HepG2 (cell line): Measurements from ENCODE around the gene METTL15. TPM values are rescaled to one million over a fixed set of nuclear protein-coding genes. Genes with fewer than 3 reads are reported as not detected.

Experiments used
- EP300 ChIP-seq, 3 experiments: sonication (generic) in 1 of 3; formaldehyde crosslinking in 1 of 3; IDR thresholded peaks; 2 replicates each; pipeline versions ENCODE4 v1.5.1 to v1.6.1; 2011 to 2020; ENCODE audit warnings: low read depth in 2 of 3, low read length in 2 of 3, borderline replicate concordance in 1 of 3, improper control_type of control experiment in 1 of 3, mild to moderate bottlenecking in 1 of 3, missing genetic modification reagents in 1 of 3, moderate library complexity in 1 of 3
- FOXP1 ChIP-seq, 2 experiments: fragments of 450-650 bp in 1 of 2; IDR thresholded peaks; 2 replicates each; pipeline ENCODE4 v1.6.1; 2017 to 2018; ENCODE audit warnings: antibody characterized with exemption in 1 of 2
- KAT7 ChIP-seq: IDR thresholded peaks from 2 replicates; pipeline ENCODE4 v1.6.1; 2018; ENCODE audit warnings: borderline replicate concordance, missing compliant biosample characterization
- REXO4 ChIP-seq: sonication (generic); formaldehyde crosslinking; IDR thresholded peaks from 2 replicates; pipeline ENCODE4 v1.8.0; 2022; ENCODE audit warnings: missing genetic modification reagents, mild to moderate bottlenecking, borderline replicate concordance
- SOX6 ChIP-seq, 2 experiments: fragments of 450-650 bp in 1 of 2; sonication (generic) in 1 of 2; formaldehyde crosslinking in 1 of 2; IDR thresholded peaks; 2 replicates each; pipeline versions ENCODE4 v1.4.0 to v1.6.1; 2017 to 2020; ENCODE audit warnings: antibody characterized with exemption in 1 of 2, mild to moderate bottlenecking in 1 of 2, missing genetic modification reagents in 1 of 2
- ZNF17 ChIP-seq: sonication (generic); formaldehyde crosslinking; IDR thresholded peaks from 2 replicates; pipeline ENCODE4 v1.5.0; 2020; ENCODE audit warnings: mild to moderate bottlenecking, missing genetic modification reagents
- ZNF441 ChIP-seq: sonication (generic); formaldehyde crosslinking; IDR thresholded peaks from 2 replicates; pipeline ENCODE4 v1.7.0; 2021; ENCODE audit warnings: missing genetic modification reagents, borderline replicate concordance
- ZNF878 ChIP-seq: sonication (generic); formaldehyde crosslinking; IDR thresholded peaks from 2 replicates; pipeline ENCODE4 v1.8.1; 2023; ENCODE audit warnings: mild to moderate bottlenecking, missing genetic modification reagents, moderate library complexity
- ZNF879 ChIP-seq: sonication (generic); formaldehyde crosslinking; IDR thresholded peaks from 2 replicates; pipeline ENCODE4 v1.8.1; 2023; ENCODE audit warnings: missing genetic modification reagents
- polyA plus RNA-seq, 8 experiments: library from polyadenylated mRNA; depleted of rRNA in 3 of 8; stranded (reverse) in 7 of 8; unstranded in 1 of 8; fragments of >200 nt; fragmentation: Illumina TruSeq in 4 of 8; extraction: Trizol in 4 of 8; gene quantifications; 2 replicates each; pipeline versions ENCODE4 v1.2.1 to v1.2.3, GENCODE V29; 2011 to 2016; ENCODE audit warnings: low read depth in 4 of 8, missing spikeins in 1 of 8, mixed read lengths in 1 of 8; ENCODE audit not compliant: insufficient read depth in 1 of 8
- total RNA-seq, 5 experiments: library from RNA; depleted of rRNA; stranded (reverse); fragments of >200 nt; fragmentation: Illumina TruSeq; extraction: Trizol; gene quantifications; 2 replicates each; pipeline ENCODE4 v1.2.3, GENCODE V29; 2016; ENCODE audit warnings: low read depth in 1 of 5
- TF ChIP-seq, protein P1 (sequence below): sonication (generic); formaldehyde crosslinking; IDR thresholded peaks from 2 replicates; pipeline ENCODE4 v1.8.1; 2023; ENCODE audit warnings: mild to moderate bottlenecking, missing genetic modification reagents
- TF ChIP-seq, protein P2 (sequence below): sonication (generic); formaldehyde crosslinking; IDR thresholded peaks from 2 replicates; pipeline ENCODE4 v1.4.0; 2020; ENCODE audit warnings: missing genetic modification reagents
- TF ChIP-seq, protein P3 (sequence below): sonication (generic); formaldehyde crosslinking; IDR thresholded peaks from 2 replicates; pipeline ENCODE4 v1.8.0; 2022; ENCODE audit warnings: missing genetic modification reagents, mild to moderate bottlenecking, moderate library complexity, borderline replicate concordance
- TF ChIP-seq, protein P4 (sequence below): IDR thresholded peaks from 2 replicates; pipeline ENCODE4 v1.6.1; 2016; ENCODE audit warnings: missing compliant biosample characterization, missing genetic modification reagents, borderline replicate concordance
- TF ChIP-seq, protein P5 (sequence below): fragments of 450-650 bp; IDR thresholded peaks from 2 replicates; pipeline ENCODE4 v1.6.1; 2017; ENCODE audit warnings: mild to moderate bottlenecking
- TF ChIP-seq, protein P6 (sequence below): IDR thresholded peaks from 2 replicates; pipeline ENCODE4 v1.6.1; 2016; ENCODE audit warnings: low read depth

METTL15 gene
- total and polyA plus RNA-seq, 2 of the 13 experiments (the other 11 are each of a cell fraction or from before 2014, with no cell fraction given) = 6.5 to 14.0 TPM

DNA sequence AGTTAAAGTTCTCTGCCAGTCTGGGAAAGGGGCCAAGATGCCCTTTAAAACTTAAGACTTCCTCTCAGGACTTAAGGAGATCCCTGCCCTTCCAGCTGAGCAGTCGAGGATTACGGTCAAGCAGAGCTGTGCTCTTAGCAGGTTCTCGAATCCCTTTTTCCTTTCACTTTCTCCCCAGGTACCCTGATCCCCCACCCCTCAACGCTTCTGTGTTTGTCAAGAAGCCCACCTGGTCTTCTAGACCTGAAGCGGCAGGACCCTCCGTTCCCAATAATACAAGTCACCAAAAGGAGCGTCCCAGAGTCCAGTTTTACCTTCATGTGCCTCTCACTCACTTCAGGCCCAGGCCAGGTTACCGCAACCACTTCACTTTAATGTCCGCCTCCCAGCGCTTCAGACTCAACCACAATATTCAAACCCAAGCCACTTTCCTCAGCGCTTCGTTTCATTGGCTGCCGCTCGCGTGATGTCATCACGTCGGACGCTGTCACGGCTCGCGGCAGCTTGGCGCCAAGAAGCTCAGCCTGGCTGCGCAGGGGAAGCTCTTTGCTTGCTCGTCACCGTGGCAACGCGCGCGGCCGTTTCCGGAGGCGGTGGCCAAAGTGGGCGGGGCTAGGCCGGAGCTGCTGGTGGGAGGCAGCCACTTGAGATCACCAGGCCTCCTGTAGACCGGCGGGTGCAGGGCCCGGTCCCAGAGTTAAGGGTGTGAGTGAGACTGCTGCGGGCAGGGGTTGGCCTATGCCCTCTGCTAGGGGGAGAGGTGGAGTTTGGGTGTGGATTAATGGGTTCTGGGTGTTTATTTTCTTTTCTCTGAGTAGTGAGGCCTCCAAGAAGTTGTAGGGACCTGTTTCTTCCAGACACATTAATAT is at the start of gene METTL15, which contains the start of gene KIF18A (continued):
- TF ChIP-seq, protein P1, sequence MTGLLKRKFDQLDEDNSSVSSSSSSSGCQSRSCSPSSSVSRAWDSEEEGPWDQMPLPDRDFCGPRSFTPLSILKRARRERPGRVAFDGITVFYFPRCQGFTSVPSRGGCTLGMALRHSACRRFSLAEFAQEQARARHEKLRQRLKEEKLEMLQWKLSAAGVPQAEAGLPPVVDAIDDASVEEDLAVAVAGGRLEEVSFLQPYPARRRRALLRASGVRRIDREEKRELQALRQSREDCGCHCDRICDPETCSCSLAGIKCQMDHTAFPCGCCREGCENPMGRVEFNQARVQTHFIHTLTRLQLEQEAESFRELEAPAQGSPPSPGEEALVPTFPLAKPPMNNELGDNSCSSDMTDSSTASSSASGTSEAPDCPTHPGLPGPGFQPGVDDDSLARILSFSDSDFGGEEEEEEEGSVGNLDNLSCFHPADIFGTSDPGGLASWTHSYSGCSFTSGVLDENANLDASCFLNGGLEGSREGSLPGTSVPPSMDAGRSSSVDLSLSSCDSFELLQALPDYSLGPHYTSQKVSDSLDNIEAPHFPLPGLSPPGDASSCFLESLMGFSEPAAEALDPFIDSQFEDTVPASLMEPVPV (CRISPR knock-in tag) = no peak
- TF ChIP-seq, protein P2, sequence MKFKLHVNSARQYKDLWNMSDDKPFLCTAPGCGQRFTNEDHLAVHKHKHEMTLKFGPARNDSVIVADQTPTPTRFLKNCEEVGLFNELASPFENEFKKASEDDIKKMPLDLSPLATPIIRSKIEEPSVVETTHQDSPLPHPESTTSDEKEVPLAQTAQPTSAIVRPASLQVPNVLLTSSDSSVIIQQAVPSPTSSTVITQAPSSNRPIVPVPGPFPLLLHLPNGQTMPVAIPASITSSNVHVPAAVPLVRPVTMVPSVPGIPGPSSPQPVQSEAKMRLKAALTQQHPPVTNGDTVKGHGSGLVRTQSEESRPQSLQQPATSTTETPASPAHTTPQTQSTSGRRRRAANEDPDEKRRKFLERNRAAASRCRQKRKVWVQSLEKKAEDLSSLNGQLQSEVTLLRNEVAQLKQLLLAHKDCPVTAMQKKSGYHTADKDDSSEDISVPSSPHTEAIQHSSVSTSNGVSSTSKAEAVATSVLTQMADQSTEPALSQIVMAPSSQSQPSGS (CRISPR knock-in tag) = peak; percentile 78
- TF ChIP-seq FOXP1 (IDR thresholded peaks at IDR 0.05) (no peak), FOXP1 (CRISPR knock-in tag; IDR thresholded peaks at IDR 0.05) (no peak), ZNF17 (CRISPR knock-in tag) (no peak), ZNF441 (CRISPR knock-in tag) (no peak), EP300 (IDR thresholded peaks at IDR 0.05; ENCODE audit: low read depth in 2 of 2, low read length in 2 of 2) (peak in 1 of 2 experiments; percentile 21; a peak in 1 of 4 replicates), EP300 (CRISPR knock-in tag; IDR thresholded peaks at IDR 0.05; ENCODE audit: borderline replicate concordance) (no peak), REXO4 (CRISPR knock-in tag) (no peak), ZNF879 (CRISPR knock-in tag) (no peak), SOX6 (IDR thresholded peaks at IDR 0.05) (no peak), SOX6 (CRISPR knock-in tag; IDR thresholded peaks at IDR 0.05) (peak; percentile 44), ZNF878 (CRISPR knock-in tag) (peak; percentile 95), KAT7 (CRISPR knock-in tag) (peak; percentile 48)
- TF ChIP-seq, protein P3, sequence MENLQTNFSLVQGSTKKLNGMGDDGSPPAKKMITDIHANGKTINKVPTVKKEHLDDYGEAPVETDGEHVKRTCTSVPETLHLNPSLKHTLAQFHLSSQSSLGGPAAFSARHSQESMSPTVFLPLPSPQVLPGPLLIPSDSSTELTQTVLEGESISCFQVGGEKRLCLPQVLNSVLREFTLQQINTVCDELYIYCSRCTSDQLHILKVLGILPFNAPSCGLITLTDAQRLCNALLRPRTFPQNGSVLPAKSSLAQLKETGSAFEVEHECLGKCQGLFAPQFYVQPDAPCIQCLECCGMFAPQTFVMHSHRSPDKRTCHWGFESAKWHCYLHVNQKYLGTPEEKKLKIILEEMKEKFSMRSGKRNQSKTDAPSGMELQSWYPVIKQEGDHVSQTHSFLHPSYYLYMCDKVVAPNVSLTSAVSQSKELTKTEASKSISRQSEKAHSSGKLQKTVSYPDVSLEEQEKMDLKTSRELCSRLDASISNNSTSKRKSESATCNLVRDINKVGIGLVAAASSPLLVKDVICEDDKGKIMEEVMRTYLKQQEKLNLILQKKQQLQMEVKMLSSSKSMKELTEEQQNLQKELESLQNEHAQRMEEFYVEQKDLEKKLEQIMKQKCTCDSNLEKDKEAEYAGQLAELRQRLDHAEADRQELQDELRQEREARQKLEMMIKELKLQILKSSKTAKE (CRISPR knock-in tag) = no peak
- TF ChIP-seq, protein P4, sequence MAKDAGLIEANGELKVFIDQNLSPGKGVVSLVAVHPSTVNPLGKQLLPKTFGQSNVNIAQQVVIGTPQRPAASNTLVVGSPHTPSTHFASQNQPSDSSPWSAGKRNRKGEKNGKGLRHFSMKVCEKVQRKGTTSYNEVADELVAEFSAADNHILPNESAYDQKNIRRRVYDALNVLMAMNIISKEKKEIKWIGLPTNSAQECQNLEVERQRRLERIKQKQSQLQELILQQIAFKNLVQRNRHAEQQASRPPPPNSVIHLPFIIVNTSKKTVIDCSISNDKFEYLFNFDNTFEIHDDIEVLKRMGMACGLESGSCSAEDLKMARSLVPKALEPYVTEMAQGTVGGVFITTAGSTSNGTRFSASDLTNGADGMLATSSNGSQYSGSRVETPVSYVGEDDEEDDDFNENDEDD = peak; percentile 99
- TF ChIP-seq, protein P5, sequence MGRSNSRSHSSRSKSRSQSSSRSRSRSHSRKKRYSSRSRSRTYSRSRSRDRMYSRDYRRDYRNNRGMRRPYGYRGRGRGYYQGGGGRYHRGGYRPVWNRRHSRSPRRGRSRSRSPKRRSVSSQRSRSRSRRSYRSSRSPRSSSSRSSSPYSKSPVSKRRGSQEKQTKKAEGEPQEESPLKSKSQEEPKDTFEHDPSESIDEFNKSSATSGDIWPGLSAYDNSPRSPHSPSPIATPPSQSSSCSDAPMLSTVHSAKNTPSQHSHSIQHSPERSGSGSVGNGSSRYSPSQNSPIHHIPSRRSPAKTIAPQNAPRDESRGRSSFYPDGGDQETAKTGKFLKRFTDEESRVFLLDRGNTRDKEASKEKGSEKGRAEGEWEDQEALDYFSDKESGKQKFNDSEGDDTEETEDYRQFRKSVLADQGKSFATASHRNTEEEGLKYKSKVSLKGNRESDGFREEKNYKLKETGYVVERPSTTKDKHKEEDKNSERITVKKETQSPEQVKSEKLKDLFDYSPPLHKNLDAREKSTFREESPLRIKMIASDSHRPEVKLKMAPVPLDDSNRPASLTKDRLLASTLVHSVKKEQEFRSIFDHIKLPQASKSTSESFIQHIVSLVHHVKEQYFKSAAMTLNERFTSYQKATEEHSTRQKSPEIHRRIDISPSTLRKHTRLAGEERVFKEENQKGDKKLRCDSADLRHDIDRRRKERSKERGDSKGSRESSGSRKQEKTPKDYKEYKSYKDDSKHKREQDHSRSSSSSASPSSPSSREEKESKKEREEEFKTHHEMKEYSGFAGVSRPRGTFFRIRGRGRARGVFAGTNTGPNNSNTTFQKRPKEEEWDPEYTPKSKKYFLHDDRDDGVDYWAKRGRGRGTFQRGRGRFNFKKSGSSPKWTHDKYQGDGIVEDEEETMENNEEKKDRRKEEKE = no peak
- TF ChIP-seq, protein P6, sequence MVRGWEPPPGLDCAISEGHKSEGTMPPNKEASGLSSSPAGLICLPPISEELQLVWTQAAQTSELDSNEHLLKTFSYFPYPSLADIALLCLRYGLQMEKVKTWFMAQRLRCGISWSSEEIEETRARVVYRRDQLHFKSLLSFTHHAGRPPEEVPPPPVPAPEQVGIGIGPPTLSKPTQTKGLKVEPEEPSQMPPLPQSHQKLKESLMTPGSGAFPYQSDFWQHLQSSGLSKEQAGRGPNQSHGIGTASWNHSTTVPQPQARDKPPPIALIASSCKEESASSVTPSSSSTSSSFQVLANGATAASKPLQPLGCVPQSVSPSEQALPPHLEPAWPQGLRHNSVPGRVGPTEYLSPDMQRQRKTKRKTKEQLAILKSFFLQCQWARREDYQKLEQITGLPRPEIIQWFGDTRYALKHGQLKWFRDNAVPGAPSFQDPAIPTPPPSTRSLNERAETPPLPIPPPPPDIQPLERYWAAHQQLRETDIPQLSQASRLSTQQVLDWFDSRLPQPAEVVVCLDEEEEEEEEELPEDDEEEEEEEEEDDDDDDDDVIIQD (CRISPR knock-in tag) = peak; percentile 69
